Trophoblast cell (in vitro differentiated cells and primary cell): Measurements from ENCODE around the gene MKLN1.

Source experiments
- DNase-seq, 2 donors: peaks; one replicate each; pipeline ENCODE4 v3.0.0-alpha.2; 2016
- H2AFZ ChIP-seq: 2 replicates; pipeline ENCODE4 v1.6.1; 2013; ENCODE audit warnings: low read length, moderate library complexity, mild to moderate bottlenecking; ENCODE audit not compliant: insufficient read depth, poor library complexity
- H2AK5ac ChIP-seq: 2 replicates; pipeline ENCODE4 v1.6.1; 2013; ENCODE audit warnings: mild to moderate bottlenecking, low read length
- H2BK120ac ChIP-seq: 2 replicates; pipeline ENCODE4 v1.6.1; 2013; ENCODE audit warnings: low read length, mild to moderate bottlenecking, moderate library complexity; ENCODE audit not compliant: insufficient read depth, poor library complexity
- H2BK12ac ChIP-seq: 2 replicates; pipeline ENCODE4 v1.6.1; 2013; ENCODE audit warnings: mild to moderate bottlenecking, low read length, moderate library complexity
- H2BK5ac ChIP-seq: 2 replicates; pipeline ENCODE4 v1.6.1; 2013; ENCODE audit warnings: low read length, low read depth, moderate library complexity, mild to moderate bottlenecking; ENCODE audit not compliant: poor library complexity
- H3K14ac ChIP-seq: 2 replicates; pipeline ENCODE4 v1.6.1; 2013; ENCODE audit warnings: mild to moderate bottlenecking, low read length
- H3K18ac ChIP-seq: 2 replicates; pipeline ENCODE4 v1.6.1; 2013; ENCODE audit warnings: mild to moderate bottlenecking, low read length
- H3K23ac ChIP-seq: 2 replicates; pipeline ENCODE4 v1.6.1; 2013; ENCODE audit warnings: low read length
- H3K27ac ChIP-seq: 2 replicates; pipeline ENCODE4 v1.5.1; 2013; ENCODE audit warnings: low read depth, mild to moderate bottlenecking, inconsistent platforms, low read length, moderate library complexity
- H3K27me3 ChIP-seq: 2 replicates; pipeline ENCODE4 v1.6.1; 2013; ENCODE audit warnings: inconsistent platforms, mild to moderate bottlenecking, low read length, moderate library complexity; ENCODE audit not compliant: insufficient read depth
- H3K36me3 ChIP-seq, 2 experiments: 1 replicate in 1 of 2; 2 replicates in 1 of 2; pipeline ENCODE4 v1.6.1; 2013; ENCODE audit warnings: low read length in 2 of 2, mild to moderate bottlenecking in 2 of 2, moderate library complexity in 1 of 2; ENCODE audit not compliant: insufficient read depth in 2 of 2, control insufficient read depth in 1 of 2
- H3K4ac ChIP-seq: 2 replicates; pipeline ENCODE4 v1.6.1; 2013; ENCODE audit warnings: low read depth, mild to moderate bottlenecking, low read length, moderate library complexity
- H3K4me1 ChIP-seq, 2 experiments: 1 replicate in 1 of 2; 2 replicates in 1 of 2; pipeline ENCODE4 v1.6.1; 2013; ENCODE audit warnings: low read length in 2 of 2, mild to moderate bottlenecking in 2 of 2, moderate library complexity in 1 of 2; ENCODE audit not compliant: insufficient read depth in 2 of 2, control insufficient read depth in 1 of 2
- H3K4me2 ChIP-seq: 2 replicates; pipeline ENCODE4 v1.6.1; 2013; ENCODE audit warnings: inconsistent platforms, mild to moderate bottlenecking, low read length, moderate library complexity
- H3K4me3 ChIP-seq: 2 replicates; pipeline ENCODE4 v1.5.1; 2013; ENCODE audit warnings: mild to moderate bottlenecking, low read depth, low read length, inconsistent platforms
- H3K79me1 ChIP-seq: one replicate; pipeline ENCODE4 v1.6.1; 2013; ENCODE audit warnings: low read length
- H3K79me2 ChIP-seq: 2 replicates; pipeline ENCODE4 v1.6.1; 2013; ENCODE audit warnings: low read length, mild to moderate bottlenecking; ENCODE audit not compliant: control insufficient read depth, insufficient read depth, poor library complexity
- H3K9ac ChIP-seq: 2 replicates; pipeline ENCODE4 v1.6.1; 2013; ENCODE audit warnings: mild to moderate bottlenecking, low read length
- H3K9me3 ChIP-seq: 2 replicates; pipeline ENCODE4 v1.6.1; 2013; ENCODE audit warnings: low read depth, mild to moderate bottlenecking, control low read depth, inconsistent platforms, low read length; ENCODE audit not compliant: insufficient read depth
- H4K12ac ChIP-seq: 2 replicates; pipeline ENCODE4 v1.6.1; 2013; ENCODE audit warnings: low read depth, mild to moderate bottlenecking, low read length, moderate library complexity
- H4K8ac ChIP-seq: 2 replicates; pipeline ENCODE4 v1.6.1; 2013; ENCODE audit warnings: low read depth, mild to moderate bottlenecking, low read length, moderate library complexity
- H4K91ac ChIP-seq: one replicate; pipeline ENCODE4 v1.6.1; 2013; ENCODE audit warnings: low read depth, mild to moderate bottlenecking, low read length, moderate library complexity
- WGBS: extraction: QIAGEN DNeasy Blood & Tissue Kit; methylation state at CpG from one replicate; pipeline ENCODE4 v1.1.7; 2013; ENCODE audit warnings: missing lambda C conversion rate; ENCODE audit not compliant: insufficient read length, insufficient coverage; ENCODE audit errors: extremely low coverage; 5-methylcytosine and 5-hydroxymethylcytosine counted together

Gene MKLN1

GRCh38 chr7:131363719-131364118 lies 36.0 kb downstream of the MKLN1 start:
- Histone ChIP-seq H4K91ac (no peak overlapping the region), H4K12ac (no peak overlapping the region), H3K23ac (no peak overlapping the region), H2BK5ac (no peak overlapping the region), H2BK120ac (no peak overlapping the region), H3K9me3 (no peaks in the 10 kb centered on the region), H3K4me3 (no peak overlapping the region), H2BK12ac (no peak overlapping the region), H3K4me1 (no peaks in the 10 kb centered on the region), H3K14ac (no peak overlapping the region), H3K4me2 (no peak overlapping the region), H3K79me2 (peaks cover 1% of the 10 kb centered on the region), H3K36me3 (no peaks in the 10 kb centered on the region), H3K9ac (no peak overlapping the region), H2AK5ac (no peak overlapping the region), H3K18ac (no peak overlapping the region), H2AFZ (no peak overlapping the region), H4K8ac (no peak overlapping the region), H3K4ac (no peak overlapping the region), H3K27me3 (no peaks in the 10 kb centered on the region), H3K27ac (no peak overlapping the region), H3K79me1 (no peaks in the 10 kb centered on the region)
- peak in 1 of 2 donors; percentile 52 for DNase-seq
- no CpG with 5 or more reads among the region's 2 CpGs for WGBS

- H3K9me3 ChIP-seq, result no peaks in the 10 kb centered on the region
- no peak overlapping the region for H2AFZ ChIP-seq
- no peak overlapping the region for H4K12ac ChIP-seq
- no peak overlapping the region for H4K8ac ChIP-seq
- H3K4me2 ChIP-seq, result no peak overlapping the region
- no CpG with 5 or more reads among the region's 4 CpGs for WGBS
- no peak overlapping the region for H3K9ac ChIP-seq
- H3K36me3 ChIP-seq, result no peaks in the 10 kb centered on the region
- H3K23ac ChIP-seq, result no peak overlapping the region
- no peak overlapping the region for H2BK5ac ChIP-seq
- no peak overlapping the region for H3K14ac ChIP-seq
- no peak overlapping the region for H3K18ac ChIP-seq
- H3K79me1 ChIP-seq, result no peaks in the 10 kb centered on the region
- no peaks in the 10 kb centered on the region for H3K27me3 ChIP-seq
- no peak overlapping the region for H2AK5ac ChIP-seq
- H3K4me1 ChIP-seq, result no peaks in the 10 kb centered on the region
- H2BK12ac ChIP-seq, result no peak overlapping the region
- H3K27ac ChIP-seq, result no peak overlapping the region
- no peak overlapping the region for H3K4me3 ChIP-seq
- peaks cover 1% of the 10 kb centered on the region for H3K79me2 ChIP-seq
- no peak overlapping the region for H2BK120ac ChIP-seq
- H4K91ac ChIP-seq, result no peak overlapping the region
- H3K4ac ChIP-seq, result peak overlapping the region; percentile 2
- DNase-seq, result no peak
Measured at GRCh38 chr7:131364767-131365344, 37.2 kb downstream of the MKLN1 start.

GRCh38 chr7:131365838-131366237 lies 38.2 kb downstream of the MKLN1 start:
- no peak for DNase-seq
- Histone ChIP-seq H2BK5ac (no peak overlapping the region), H3K14ac (no peak overlapping the region), H4K12ac (no peak overlapping the region), H3K79me1 (no peaks in the 10 kb centered on the region), H3K79me2 (peaks cover 1% of the 10 kb centered on the region), H3K9me3 (no peaks in the 10 kb centered on the region), H2AK5ac (no peak overlapping the region), H3K36me3 (no peaks in the 10 kb centered on the region), H3K4ac (no peak overlapping the region), H3K18ac (no peak overlapping the region), H2BK120ac (no peak overlapping the region), H3K23ac (no peak overlapping the region), H4K91ac (no peak overlapping the region), H3K4me3 (no peak overlapping the region), H2AFZ (no peak overlapping the region), H2BK12ac (no peak overlapping the region), H3K27me3 (no peaks in the 10 kb centered on the region), H3K4me1 (peaks cover 0 to 5% of the 10 kb centered on the region in 2 experiments), H3K27ac (no peak overlapping the region), H3K4me2 (no peak overlapping the region), H4K8ac (no peak overlapping the region), H3K9ac (no peak overlapping the region)
- no CpG with 5 or more reads among the region's 3 CpGs for WGBS

GRCh38 chr7:131369354-131369753 lies 41.7 kb downstream of the MKLN1 start:
- peaks cover 1% of the 10 kb centered on the region for H3K79me2 ChIP-seq
- H3K23ac ChIP-seq, result no peak overlapping the region
- peaks cover 0 to 5% of the 10 kb centered on the region in 2 experiments for H3K4me1 ChIP-seq
- H3K36me3 ChIP-seq, result no peaks in the 10 kb centered on the region
- H3K9ac ChIP-seq, result no peak overlapping the region
- no peak overlapping the region for H2AK5ac ChIP-seq
- H2BK120ac ChIP-seq, result no peak overlapping the region
- no peak overlapping the region for H4K12ac ChIP-seq
- DNase-seq, result peak in 1 of 2 donors; percentile 30
- H3K4me3 ChIP-seq, result no peak overlapping the region
- no peak overlapping the region for H2BK5ac ChIP-seq
- no peak overlapping the region for H3K14ac ChIP-seq
- H2AFZ ChIP-seq, result no peak overlapping the region
- H2BK12ac ChIP-seq, result no peak overlapping the region
- H3K9me3 ChIP-seq, result no peaks in the 10 kb centered on the region
- H3K18ac ChIP-seq, result no peak overlapping the region
- no peak overlapping the region for H3K27ac ChIP-seq
- no peak overlapping the region for H3K4me2 ChIP-seq
- H3K79me1 ChIP-seq, result no peaks in the 10 kb centered on the region
- no peak overlapping the region for H4K8ac ChIP-seq
- H3K4ac ChIP-seq, result no peak overlapping the region
- no peak overlapping the region for H4K91ac ChIP-seq
- no peaks in the 10 kb centered on the region for H3K27me3 ChIP-seq
